A549 (cell line): ENCODE measurements around the gene ERP44. TPM values are rescaled to one million over a fixed set of nuclear protein-coding genes. Genes with fewer than 3 reads are reported as not detected.
A peak's percentile ranks its signal among the peaks of the same experiment; 100 is the strongest.

Source experiments
- ATAC-seq, 2 experiments: fragments of 200-7000 bp in 1 of 2; fragments of >200 bp in 1 of 2; cut with Nextera tagmentation in 1 of 2; cut with Tn5 transposase in 1 of 2; 3 replicates each; pipeline versions ENCODE4 v1.8.0 to v1.9.1; 2018 to 2020; ENCODE audit warnings: mild to moderate bottlenecking in 1 of 2, moderate library complexity in 1 of 2
- CTCF ChIA-PET: fragments of 300-600 bp; sonication (Branson Sonifier 250); formaldehyde crosslinking; extraction: SDS; loops from one replicate; lab custom pipeline; 2021; ENCODE audit warnings: antibody characterized with exemption, inconsistent platforms; lab: Yijun Ruan, JAX
- POLR2A ChIA-PET: fragments of 350-600 bp; formaldehyde crosslinking; extraction: SDS; loops from one replicate; lab custom pipeline; 2021; ENCODE audit warnings: antibody characterized with exemption, inconsistent platforms; lab: Yijun Ruan, JAX
- DNase-seq, 2 experiments: peaks; one replicate each; pipeline versions ENCODE4 v3.0.0 to v3.0.0-alpha.2; 2011 to 2016; ENCODE audit warnings: low read depth in 1 of 2, low spot score in 1 of 2
- FAIRE-seq: peaks from 2 replicates; lab custom pipeline; 2011; peaks lifted over from hg19 to GRCh38; lab: Jason Lieb, UNC
- H3K27ac ChIP-seq, 2 experiments: fragments of >200 bp; sonication (Bioruptor Twin); formaldehyde crosslinking; 3 replicates each; pipeline ENCODE4 v1.5.1; 2016 to 2017
- H3K4me1 ChIP-seq: fragments of >200 bp; sonication (Bioruptor Twin); formaldehyde crosslinking; 3 replicates; pipeline ENCODE4 v1.6.1; 2016
- H3K4me2 ChIP-seq: fragments of >200 bp; sonication (Bioruptor Twin); formaldehyde crosslinking; 3 replicates; pipeline ENCODE4 v1.6.1; 2016
- H3K4me3 ChIP-seq: fragments of >200 bp; sonication (Bioruptor Twin); formaldehyde crosslinking; 3 replicates; pipeline ENCODE4 v1.5.1; 2016
- H3K9me3 ChIP-seq: fragments of >200 bp; sonication (Bioruptor Twin); formaldehyde crosslinking; 3 replicates; pipeline ENCODE4 v1.6.1; 2016
- CEBPB ChIP-seq, 2 experiments: fragments of >200 bp in 1 of 2; sonication (Bioruptor Twin) in 1 of 2; formaldehyde crosslinking in 1 of 2; IDR thresholded peaks; 2 replicates each; pipeline ENCODE4 v1.6.1; 2012 to 2016
- EHF ChIP-seq: fragments of 250-450 bp; sonication (Bioruptor Pico); IDR thresholded peaks from 2 replicates; pipeline ENCODE4 v1.5.0; 2020; ENCODE audit warnings: mild to moderate bottlenecking
- FOSB ChIP-seq: fragments of 250-450 bp; sonication (Bioruptor Pico); IDR thresholded peaks from 2 replicates; pipeline ENCODE4 v1.5.0; 2020; ENCODE audit warnings: mild to moderate bottlenecking, moderate library complexity
- FOSL2 ChIP-seq, 2 experiments: fragments of 450-650 bp in 1 of 2; fragments of >200 bp in 1 of 2; sonication (Bioruptor Twin) in 1 of 2; formaldehyde crosslinking; IDR thresholded peaks; 2 replicates each; pipeline versions ENCODE4 v1.5.0 to v1.6.1; 2016 to 2020; ENCODE audit warnings: mild to moderate bottlenecking in 1 of 2, moderate library complexity in 1 of 2
- HDAC2 ChIP-seq: fragments of 200-600 bp; sonication (generic); IDR thresholded peaks from 2 replicates; pipeline ENCODE4 v1.6.1; 2016
- HEYL ChIP-seq: fragments of 250-450 bp; sonication (Bioruptor Pico); IDR thresholded peaks from 2 replicates; pipeline ENCODE4 v1.8.0; 2021; ENCODE audit warnings: mild to moderate bottlenecking, moderate library complexity
- JUNB ChIP-seq: fragments of >200 bp; sonication (Bioruptor Twin); formaldehyde crosslinking; IDR thresholded peaks from 2 replicates; pipeline ENCODE4 v1.6.1; 2016
- KDM1A ChIP-seq: fragments of 200-600 bp; sonication (generic); IDR thresholded peaks from 2 replicates; pipeline ENCODE4 v1.6.1; 2016; ENCODE audit warnings: low read depth, mild to moderate bottlenecking
- MYC ChIP-seq: IDR thresholded peaks from 2 replicates; pipeline ENCODE4 v1.6.1; 2012; ENCODE audit warnings: mild to moderate bottlenecking, inconsistent platforms, low read length, improper control_type of control experiment, borderline replicate concordance
- NFE2L2 ChIP-seq: fragments of 150-350 bp; conservative IDR thresholded peaks from 2 replicates; pipeline ENCODE4 v1.6.1; 2014; ENCODE audit warnings: low read length
- PHF8 ChIP-seq: fragments of 200-600 bp; sonication (generic); IDR thresholded peaks from 2 replicates; pipeline ENCODE4 v1.6.1; 2016; ENCODE audit warnings: low read depth, mild to moderate bottlenecking, antibody characterized with exemption, moderate library complexity, borderline replicate concordance
- POLR2A ChIP-seq: IDR thresholded peaks from 2 replicates; pipeline ENCODE4 v1.6.1; 2012; ENCODE audit warnings: mild to moderate bottlenecking, low read length
- RCOR1 ChIP-seq: fragments of 150-350 bp; IDR thresholded peaks from 2 replicates; pipeline ENCODE4 v1.6.1; 2014; ENCODE audit warnings: antibody characterized with exemption, low read length, low read depth
- RFX5 ChIP-seq: fragments of 450-650 bp; IDR thresholded peaks from 2 replicates; pipeline ENCODE4 v1.7.1; 2014; ENCODE audit warnings: antibody characterized with exemption, mild to moderate bottlenecking, moderate library complexity
- WGBS: methylation state at CpG from one replicate; pipeline ENCODE4 v1.1.6; 2017; ENCODE audit errors: missing lambda C conversion rate; 5-methylcytosine and 5-hydroxymethylcytosine counted together
- polyA plus RNA-seq, 4 experiments: library from polyadenylated mRNA; depleted of rRNA in 3 of 4; stranded (reverse); fragments of >200 nt; fragmentation: RNase III in 1 of 4; extraction: RNeasy Plus Mini Kit Qiagen cat#74134 plus additional on column Dnase treatment in 1 of 4; gene quantifications; 2 replicates in 3 of 4; 3 replicates in 1 of 4; pipeline ENCODE4 v1.2.3, GENCODE V29; 2011 to 2017
- TF ChIP-seq, protein P1 (sequence below): fragments of 150-350 bp; IDR thresholded peaks from 2 replicates; pipeline ENCODE4 v1.6.1; 2014; ENCODE audit warnings: low read depth, mild to moderate bottlenecking, low read length
- TF ChIP-seq, protein P2 (sequence below): IDR thresholded peaks from 2 replicates; pipeline ENCODE4 v1.6.1; 2012; ENCODE audit warnings: low read depth, borderline replicate concordance
- TF ChIP-seq, protein P3 (sequence below): fragments of 250-450 bp; sonication (Bioruptor Pico); IDR thresholded peaks from 2 replicates; pipeline ENCODE4 v1.5.0; 2020; ENCODE audit warnings: low read depth, mild to moderate bottlenecking, moderate library complexity

ERP44 gene
- polyA plus RNA-seq, 2 of the 4 experiments (the other 2 are of a cell fraction), result 12.4 to 19.4 TPM

DNA sequence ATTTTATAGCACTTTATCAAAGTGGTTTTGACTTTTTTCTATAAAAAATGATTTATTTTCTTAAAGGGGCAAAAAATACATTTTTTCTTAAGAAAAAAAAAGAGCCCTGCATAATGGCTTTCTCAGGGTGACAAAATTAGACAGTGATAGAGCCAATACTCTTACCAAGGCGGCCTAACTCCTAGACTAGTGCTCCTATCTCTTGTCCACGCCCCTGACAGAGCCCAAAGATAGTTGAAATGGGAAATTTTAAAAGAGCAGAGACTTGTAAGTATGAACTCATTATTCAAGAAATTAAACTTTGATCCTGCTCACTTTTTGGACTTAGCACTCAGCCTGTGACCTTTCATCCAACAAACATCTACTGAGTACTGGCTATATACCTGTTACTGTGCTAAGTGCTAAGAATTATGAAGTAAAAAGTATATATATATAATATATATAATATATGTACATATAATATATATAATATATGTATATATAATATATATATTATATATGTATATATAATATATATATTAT, 1.4 kb upstream of the ERP44 start:
- ChIA-PET CTCF (no interaction called here), POLR2A (interaction anchor here (1.1 kb wide), 1 partner anchor 20 kb away, joined by 3 read pairs; no protein-coding TSS in a partner anchor)
- DNase-seq, result no peak
- H3K4me3 ChIP-seq, result peak overlapping the region; percentile 97
- FAIRE-seq, result no peak
- peak overlapping the region; percentile 92 for H3K27ac ChIP-seq
- no peaks in the 10 kb centered on the region for H3K9me3 ChIP-seq
- peak overlapping the region; percentile 72 for H3K4me2 ChIP-seq
- peaks cover 22% of the 10 kb centered on the region; the same call in 2 of the 3 replicates for H3K4me1 ChIP-seq
- WGBS, result 45% methylated on average over 2 of the region's 2 CpGs
- no peak for ATAC-seq
- TF ChIP-seq RCOR1, result no peak
- no peak for TF ChIP-seq RFX5
- TF ChIP-seq, protein P1, sequence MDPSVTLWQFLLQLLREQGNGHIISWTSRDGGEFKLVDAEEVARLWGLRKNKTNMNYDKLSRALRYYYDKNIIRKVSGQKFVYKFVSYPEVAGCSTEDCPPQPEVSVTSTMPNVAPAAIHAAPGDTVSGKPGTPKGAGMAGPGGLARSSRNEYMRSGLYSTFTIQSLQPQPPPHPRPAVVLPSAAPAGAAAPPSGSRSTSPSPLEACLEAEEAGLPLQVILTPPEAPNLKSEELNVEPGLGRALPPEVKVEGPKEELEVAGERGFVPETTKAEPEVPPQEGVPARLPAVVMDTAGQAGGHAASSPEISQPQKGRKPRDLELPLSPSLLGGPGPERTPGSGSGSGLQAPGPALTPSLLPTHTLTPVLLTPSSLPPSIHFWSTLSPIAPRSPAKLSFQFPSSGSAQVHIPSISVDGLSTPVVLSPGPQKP, result no peak
- no peak for TF ChIP-seq FOSB (CRISPR knock-in tag)
- no peak for TF ChIP-seq POLR2A
- no peak for TF ChIP-seq NFE2L2
- no peak for TF ChIP-seq HDAC2
- no peak for TF ChIP-seq EHF (CRISPR knock-in tag)
- TF ChIP-seq, protein P2, sequence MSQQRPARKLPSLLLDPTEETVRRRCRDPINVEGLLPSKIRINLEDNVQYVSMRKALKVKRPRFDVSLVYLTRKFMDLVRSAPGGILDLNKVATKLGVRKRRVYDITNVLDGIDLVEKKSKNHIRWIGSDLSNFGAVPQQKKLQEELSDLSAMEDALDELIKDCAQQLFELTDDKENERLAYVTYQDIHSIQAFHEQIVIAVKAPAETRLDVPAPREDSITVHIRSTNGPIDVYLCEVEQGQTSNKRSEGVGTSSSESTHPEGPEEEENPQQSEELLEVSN, result no peak; the same call in 1 of the 2 replicates
- TF ChIP-seq FOSL2 (IDR thresholded peaks at IDR 0.05), result no peak
- TF ChIP-seq FOSL2 (CRISPR knock-in tag; IDR thresholded peaks at IDR 0.05), result no peak
- TF ChIP-seq MYC, result no peak
- TF ChIP-seq JUNB, result no peak
- no peak for TF ChIP-seq CEBPB (IDR thresholded peaks at IDR 0.05)

DNA sequence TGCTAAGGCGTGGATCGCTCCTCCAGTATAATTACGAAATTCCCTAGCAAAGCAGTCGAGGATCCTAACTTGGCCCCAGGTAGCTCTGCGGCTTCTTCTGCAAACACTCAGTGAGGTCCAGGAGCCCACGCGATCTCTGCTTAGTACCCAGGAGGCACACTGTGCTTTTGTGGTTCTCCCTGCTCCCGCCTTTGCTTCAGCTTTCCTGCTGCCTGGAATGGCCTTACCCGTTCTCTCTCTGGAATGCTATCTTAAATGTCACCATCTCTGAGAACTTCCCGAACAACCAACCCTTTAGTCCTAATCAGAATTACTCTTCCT, 882 bp upstream of the ERP44 start:
- no peak for DNase-seq
- ChIA-PET CTCF (no interaction called here), POLR2A (interaction anchor here (0.7 to 1.1 kb wide), 2 partner anchors 10 to 19 kb away, joined by 3 read pairs; no protein-coding TSS in a partner anchor)
- Histone ChIP-seq H3K4me3 (peak overlapping the region; percentile 97), H3K9me3 (no peaks in the 10 kb centered on the region), H3K4me1 (peaks cover 22% of the 10 kb centered on the region; the same call in 2 of the 3 replicates), H3K4me2 (peak overlapping the region; percentile 72), H3K27ac (peak overlapping the region; percentile 92)
- TF ChIP-seq KDM1A, result no peak
- TF ChIP-seq CEBPB (IDR thresholded peaks at IDR 0.05), result peak; percentile 30 to 40; a peak in 2 of 4 replicates
- peak; percentile 27 to 37 for ATAC-seq
- no peak for FAIRE-seq
- WGBS, result under 1% methylated on average over 10 of the region's 10 CpGs

GRCh38 chr9:100098046-100098886, 534 bp downstream of the ERP44 start:
- Histone ChIP-seq H3K27ac (peak overlapping the region; percentile 81 to 88), H3K4me2 (peak overlapping the region; percentile 90), H3K4me3 (peak overlapping the region; percentile 97), H3K9me3 (no peaks in the 10 kb centered on the region), H3K4me1 (peaks cover 28% of the 10 kb centered on the region; the same call in 2 of the 3 replicates)
- 3% methylated on average over 32 of the region's 37 CpGs for WGBS
- DNase-seq, result peak; percentile 71 to 75
- ChIA-PET POLR2A (interaction anchor here (0.5 kb wide), 1 partner anchor 273 kb away, joined by 3 read pairs; no protein-coding TSS in a partner anchor), CTCF (interaction anchor here (0.6 to 0.9 kb wide), 2 partner anchors 11 to 32 kb away, joined by 3 to 4 read pairs; no protein-coding TSS in a partner anchor)
- TF ChIP-seq, protein P3, sequence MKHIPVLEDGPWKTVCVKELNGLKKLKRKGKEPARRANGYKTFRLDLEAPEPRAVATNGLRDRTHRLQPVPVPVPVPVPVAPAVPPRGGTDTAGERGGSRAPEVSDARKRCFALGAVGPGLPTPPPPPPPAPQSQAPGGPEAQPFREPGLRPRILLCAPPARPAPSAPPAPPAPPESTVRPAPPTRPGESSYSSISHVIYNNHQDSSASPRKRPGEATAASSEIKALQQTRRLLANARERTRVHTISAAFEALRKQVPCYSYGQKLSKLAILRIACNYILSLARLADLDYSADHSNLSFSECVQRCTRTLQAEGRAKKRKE (CRISPR knock-in tag), result no peak
- TF ChIP-seq PHF8 (peak; percentile 55; the same call in 1 of the 2 replicates), POLR2A (no peak), HEYL (CRISPR knock-in tag) (no peak)
- FAIRE-seq, result no peak
- peak; percentile 62 to 70 for ATAC-seq
